H1 (cell line): Measurements from ENCODE around the gene ZNF584. TPM values are rescaled to one million over a fixed set of nuclear protein-coding genes. Genes with fewer than 3 reads are reported as not detected.

ENCODE experiments used
- BACH1 ChIP-seq: IDR thresholded peaks from 2 replicates; pipeline ENCODE4 v1.6.1; 2012; ENCODE audit warnings: low read length, improper control_type of control experiment
- BCL11A ChIP-seq, 2 experiments: IDR thresholded peaks; one replicate each; pipeline ENCODE4 v1.6.1; 2011; ENCODE audit warnings: low read depth in 2 of 2, low read length in 2 of 2, mild to moderate bottlenecking in 2 of 2
- GABPA ChIP-seq: IDR thresholded peaks from 2 replicates; pipeline ENCODE4 v1.6.1; 2011; ENCODE audit warnings: mild to moderate bottlenecking, low read length, moderate library complexity, borderline replicate concordance; ENCODE audit not compliant: insufficient read depth
- JUND ChIP-seq: IDR thresholded peaks from 2 replicates; pipeline ENCODE4 v1.6.1; 2011; ENCODE audit warnings: mild to moderate bottlenecking, improper control_type of control experiment, low read length
- polyA plus RNA-seq, 7 experiments: library from polyadenylated mRNA; depleted of rRNA in 3 of 7; stranded (reverse) in 5 of 7; unstranded in 2 of 7; fragments of >200 nt in 5 of 7; fragments of 200-250 nt in 2 of 7; gene quantifications; 1 replicate in 5 of 7; 2 replicates in 1 of 7; 4 replicates in 1 of 7; pipeline versions ENCODE4 v1.2.1 to v1.2.3, GENCODE V29; 2011 to 2013; ENCODE audit warnings: missing spikeins in 2 of 7, mixed read lengths in 2 of 7
- total RNA-seq: library from RNA; stranded (reverse); fragmentation: NEBNext Ultra II Directional; extraction: Animal tissue kit (Norgen Biotek cat#: 25700); gene quantifications from 2 replicates; pipeline ENCODE4 v1.2.1, GENCODE V29; 2021

The ZNF584 gene
- total and polyA plus RNA-seq, 2 of the 8 experiments (the other 6 are each of a cell fraction or from before 2014, with no cell fraction given): 2.5 to 5.2 TPM

DNA sequence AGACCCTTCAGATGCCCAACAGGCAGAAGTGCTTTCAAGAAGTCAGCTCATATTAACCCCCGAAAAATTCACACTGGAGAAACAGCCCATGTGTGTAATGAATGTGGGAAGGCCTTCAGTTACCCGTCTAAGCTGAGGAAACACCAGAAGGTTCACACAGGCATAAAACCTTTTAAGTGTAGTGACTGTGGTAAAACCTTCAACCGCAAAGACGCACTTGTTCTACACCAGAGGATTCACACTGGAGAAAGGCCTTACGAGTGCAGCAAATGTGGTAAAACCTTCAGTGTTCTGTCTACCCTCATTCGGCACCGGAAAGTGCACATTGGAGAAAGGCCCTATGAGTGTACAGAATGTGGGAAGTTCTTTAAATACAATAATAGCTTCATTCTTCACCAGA lies 8.6 kb downstream of the ZNF584 start (continued):
- TF ChIP-seq GABPA: no peak
- TF ChIP-seq BCL11A (IDR thresholded peaks at IDR 0.05; ENCODE audit: low read depth in 2 of 2, low read length in 2 of 2): no peak
- no peak for TF ChIP-seq JUND
- no peak for TF ChIP-seq BACH1
- TF ChIP-seq, all 59 proteins: peak for 0
